GM12878 (cell line): Measurements from ENCODE around the gene IRS2. TPM values are rescaled to one million over a fixed set of nuclear protein-coding genes. Genes with fewer than 3 reads are reported as not detected.

Experiments used
- ATAC-seq: fragments of 200-7000 bp; cut with Tn5 transposase; 3 replicates; pipeline ENCODE4 v1.9.1; 2020; ENCODE audit warnings: mild to moderate bottlenecking, moderate library complexity
- BruUV-seq: library from RNA; stranded (reverse); fragments of 400-500 nt; replicated peaks from 2 replicates; lab custom pipeline; 2021; lab: Mats Ljungman, UMichigan
- CTCF ChIA-PET: fragments of 300-600 bp; sonication (Branson Sonifier 250); formaldehyde crosslinking; extraction: SDS; loops from one replicate; lab custom pipeline; 2021; ENCODE audit warnings: inconsistent platforms; lab: Yijun Ruan, JAX
- POLR2A ChIA-PET: fragments of 350-600 bp; formaldehyde crosslinking; extraction: SDS; loops from one replicate; lab custom pipeline; 2021; ENCODE audit warnings: inconsistent platforms; lab: Charles Lee
- RAD21 ChIA-PET: fragments of 300-600 bp; sonication (Branson Sonifier 250); formaldehyde crosslinking; loops from one replicate; lab custom pipeline; 2023; ENCODE audit warnings: antibody characterized with exemption; ENCODE audit not compliant: unreplicated experiment; lab: Charles Lee
- SMC1A ChIA-PET: fragments of 300-600 bp; sonication (Branson Sonifier 250); formaldehyde crosslinking; loops from one replicate; lab custom pipeline; 2023; ENCODE audit not compliant: unreplicated experiment, uncharacterized antibody; lab: Charles Lee
- DNase-seq: peaks from one replicate; pipeline ENCODE4 v3.0.0-alpha.2; 2011; ENCODE audit warnings: low read depth, low spot score
- FAIRE-seq: peaks from 3 replicates; lab custom pipeline; 2011; peaks lifted over from hg19 to GRCh38; lab: Jason Lieb, UNC
- H2AFZ ChIP-seq: 2 replicates; pipeline ENCODE4 v1.6.0; 2011; ENCODE audit warnings: low read depth, low read length, control low read depth; ENCODE audit not compliant: control insufficient read depth
- H3K27ac ChIP-seq: 2 replicates; pipeline ENCODE4 v1.5.1; 2011; ENCODE audit warnings: control low read depth; ENCODE audit not compliant: control insufficient read depth, insufficient read depth
- H3K27me3 ChIP-seq, 2 experiments: replicated peaks in 1 of 2; 2 replicates each; pipeline versions ENCODE4 v1.6.0 to v1.6.1; 2011; ENCODE audit warnings: low read length in 1 of 2; ENCODE audit not compliant: control insufficient read depth in 2 of 2, insufficient read depth in 2 of 2
- H3K36me3 ChIP-seq, 2 experiments: 2 replicates each; pipeline ENCODE4 v1.5.1; 2011; ENCODE audit warnings: low read length in 1 of 2; ENCODE audit not compliant: control insufficient read depth in 2 of 2, insufficient read depth in 2 of 2
- H3K4me1 ChIP-seq: 2 replicates; pipeline ENCODE4 v1.6.1; 2011; ENCODE audit warnings: mild to moderate bottlenecking, low read length, moderate library complexity, mixed read lengths; ENCODE audit not compliant: control insufficient read depth, insufficient read depth
- H3K4me2 ChIP-seq: 2 replicates; pipeline ENCODE4 v1.6.0; 2011; ENCODE audit warnings: control low read depth; ENCODE audit not compliant: control insufficient read depth, insufficient read depth
- H3K4me3 ChIP-seq: fragments of 200-600 bp; sonication (generic); 2 replicates; pipeline ENCODE4 v1.5.1; 2016
- H3K79me2 ChIP-seq: 2 replicates; pipeline ENCODE4 v1.6.0; 2011; ENCODE audit warnings: low read length; ENCODE audit not compliant: control insufficient read depth, insufficient read depth
- H3K9ac ChIP-seq: 2 replicates; pipeline ENCODE4 v1.8.0; 2011; ENCODE audit warnings: low read length, control low read depth, mixed read lengths; ENCODE audit not compliant: control insufficient read depth, insufficient read depth
- H3K9me3 ChIP-seq: replicated peaks from 3 replicates; pipeline ENCODE4 v1.5.1; 2011; ENCODE audit warnings: mild to moderate bottlenecking, low read length; ENCODE audit not compliant: control insufficient read depth, insufficient read depth
- H4K20me1 ChIP-seq: 2 replicates; pipeline ENCODE4 v1.6.0; 2011; ENCODE audit not compliant: control insufficient read depth, insufficient read depth
- CREM ChIP-seq: IDR thresholded peaks from 2 replicates; pipeline ENCODE4 v1.6.1; 2014; ENCODE audit warnings: antibody characterized with exemption, low read depth
- EZH2 ChIP-seq: IDR thresholded peaks from 2 replicates; pipeline ENCODE4 v1.6.1; 2012; ENCODE audit warnings: low read depth, mild to moderate bottlenecking, control low read depth, inconsistent platforms, low read length, borderline replicate concordance; ENCODE audit not compliant: control insufficient read depth
- HCFC1 ChIP-seq: fragments of 150-350 bp; IDR thresholded peaks from 2 replicates; pipeline ENCODE4 v1.6.1; 2014; ENCODE audit warnings: low read length
- HDAC2 ChIP-seq: fragments of 200-600 bp; sonication (generic); IDR thresholded peaks from 2 replicates; pipeline ENCODE4 v1.6.1; 2017
- KDM1A ChIP-seq: fragments of 200-600 bp; sonication (generic); IDR thresholded peaks from 2 replicates; pipeline ENCODE4 v1.6.1; 2016; ENCODE audit warnings: borderline replicate concordance
- MLLT1 ChIP-seq: fragments of 450-650 bp; IDR thresholded peaks from 2 replicates; pipeline ENCODE4 v1.6.1; 2016; ENCODE audit warnings: mild to moderate bottlenecking
- POU2F2 ChIP-seq: IDR thresholded peaks from 3 replicates; pipeline ENCODE4 v1.6.1; 2011; ENCODE audit warnings: low read depth, mild to moderate bottlenecking, low read length, borderline replicate concordance
- SP1 ChIP-seq: IDR thresholded peaks from one replicate; pipeline ENCODE4 v1.6.1; 2011; ENCODE audit warnings: low read depth, low read length
- STAT1 ChIP-seq: fragments of 450-650 bp; conservative IDR thresholded peaks from 2 replicates; pipeline ENCODE4 v1.6.1; 2014; ENCODE audit warnings: antibody characterized with exemption, mild to moderate bottlenecking
- SUPT20H ChIP-seq: IDR thresholded peaks from 2 replicates; pipeline ENCODE4 v1.6.1; 2011; ENCODE audit warnings: low read depth, mild to moderate bottlenecking, low read length, moderate library complexity, borderline replicate concordance; ENCODE audit not compliant: control insufficient read depth
- TAF1 ChIP-seq: IDR thresholded peaks from 2 replicates; pipeline ENCODE4 v1.6.1; 2011; ENCODE audit warnings: mild to moderate bottlenecking, low read depth, low read length, borderline replicate concordance
- ZBTB4 ChIP-seq: fragments of 450-650 bp; formaldehyde crosslinking; IDR thresholded peaks from 2 replicates; pipeline ENCODE4 v1.4.0; 2022; ENCODE audit warnings: mild to moderate bottlenecking, moderate library complexity
- ZNF24 ChIP-seq: fragments of 450-650 bp; IDR thresholded peaks from 2 replicates; pipeline ENCODE4 v1.6.1; 2017; ENCODE audit warnings: antibody characterized with exemption, mild to moderate bottlenecking
- WGBS: methylation state at CpG from one replicate; pipeline ENCODE4 v1.1.6; 2016; ENCODE audit warnings: low lambda C conversion rate; ENCODE audit not compliant: insufficient replicate concordance, insufficient coverage; ENCODE audit errors: missing lambda C conversion rate; 5-methylcytosine and 5-hydroxymethylcytosine counted together
- in situ Hi-C: fragments of 300-500 bp; cut with MboI; formaldehyde crosslinking; loops from 9 replicates; pipeline ENCODE4 v1.14.3; 2018; ENCODE audit warnings: mixed read lengths
- intact Hi-C: fragments of 100-400 bp; cut with micrococcal nuclease; formaldehyde crosslinking; loops from one replicate; pipeline ENCODE4 v1.14.2; 2022; ENCODE audit not compliant: unreplicated experiment
- polyA plus RNA-seq, 11 experiments: library from polyadenylated mRNA; depleted of rRNA in 4 of 11; unstranded in 6 of 11; stranded (reverse) in 5 of 11; fragments of >200 nt; fragmentation: Nextera tagmentation in 4 of 11; fragmentation: Illumina TruSeq in 1 of 11; extraction: Ambion mirVana in 4 of 11; extraction: Trizol in 1 of 11; gene quantifications; 1 replicate in 1 of 11; 2 replicates in 10 of 11; pipeline versions ENCODE4 v1.2.1 to v1.2.3, GENCODE V29; 2011 to 2016; ENCODE audit warnings: inconsistent platforms in 2 of 11, missing spikeins in 2 of 11, low read depth in 1 of 11
- total RNA-seq, 4 experiments: library from RNA; depleted of rRNA in 3 of 4; stranded (reverse); fragments of >200 nt in 3 of 4; fragmentation: Illumina TruSeq in 1 of 4; extraction: Trizol in 1 of 4; gene quantifications; 2 replicates each; pipeline versions ENCODE4 v1.2.1 to v1.2.3, GENCODE V29; 2013 to 2021

The IRS2 gene
- total and polyA plus RNA-seq, 10 of the 15 experiments (the other 5 are each of a cell fraction or from before 2014, with no cell fraction given): 0.01 to 0.31 (median 0.07) TPM; not detected in 6

- TF ChIP-seq ZNF24 (no peak), MLLT1 (no peak), STAT1 (no peak), EZH2 (no peak), HDAC2 (no peak), CREM (no peak), SP1 (no peak), HCFC1 (no peak)
- TF ChIP-seq, all 136 proteins: peak for 0
Measured at GRCh38 chr13:109707044-109707741, 79.2 kb downstream of the IRS2 start (continued).

GRCh38 chr13:109706015-109706715, 80.2 kb downstream of the IRS2 start:
- ChIA-PET RAD21 (no interaction called here), SMC1A (no interaction called here), POLR2A (no interaction called here), CTCF (interaction anchor here (0.7 kb wide), 1 partner anchor 20 kb away, joined by 4 read pairs; no protein-coding TSS in a partner anchor)
- Histone ChIP-seq H3K4me2 (no peak overlapping the region), H3K4me3 (no peak overlapping the region), H3K27me3 (no peaks in the 10 kb centered on the region; a peak in 1 of 4 replicates), H3K9ac (no peak overlapping the region), H3K36me3 (no peaks in the 10 kb centered on the region), H3K27ac (no peak overlapping the region), H3K4me1 (no peaks in the 10 kb centered on the region), H4K20me1 (no peaks in the 10 kb centered on the region), H2AFZ (no peak overlapping the region), H3K9me3 (no peaks in the 10 kb centered on the region), H3K79me2 (no peaks in the 10 kb centered on the region)
- TF ChIP-seq SUPT20H: no peak
- no peak for TF ChIP-seq ZBTB4 (CRISPR knock-in tag)
- TF ChIP-seq POU2F2: no peak
- no peak for TF ChIP-seq TAF1
- TF ChIP-seq KDM1A: no peak
- intact Hi-C loops (no loop called here), in situ Hi-C loops (no loop called here)
- FAIRE-seq (no peak), ATAC-seq (no peak), DNase-seq (no peak)
- WGBS: 17% methylated on average over 12 of the region's 12 CpGs
- no TSS peak for BruUV-seq
